HUDEP-2 (cell line): Measurements from ENCODE around the gene SPATA20.

Experiments used
- DNase-seq, 76 experiments: peaks; one replicate each; lab custom pipeline; 2025; ENCODE audit not compliant: unreplicated experiment in 76 of 76; lab: John Stamatoyannopoulos, UW

Gene SPATA20

GRCh38 chr17:50547035-50547735, at the start of gene SPATA20:
Gene SPATA20, plus strand, starts transcription at chr17:50547174. Its CDS starts 35 bp downstream, at chr17:50547209.
- peak in 73 of 76 experiments; percentile 29 to 90 (median 75) for DNase-seq

- no peak for DNase-seq
Observed at GRCh38 chr17:50498021-50498874, 48.7 kb upstream of the SPATA20 start.

- no peak for DNase-seq
Observed at GRCh38 chr17:50499270-50499669, 47.7 kb upstream of the SPATA20 start.

DNA sequence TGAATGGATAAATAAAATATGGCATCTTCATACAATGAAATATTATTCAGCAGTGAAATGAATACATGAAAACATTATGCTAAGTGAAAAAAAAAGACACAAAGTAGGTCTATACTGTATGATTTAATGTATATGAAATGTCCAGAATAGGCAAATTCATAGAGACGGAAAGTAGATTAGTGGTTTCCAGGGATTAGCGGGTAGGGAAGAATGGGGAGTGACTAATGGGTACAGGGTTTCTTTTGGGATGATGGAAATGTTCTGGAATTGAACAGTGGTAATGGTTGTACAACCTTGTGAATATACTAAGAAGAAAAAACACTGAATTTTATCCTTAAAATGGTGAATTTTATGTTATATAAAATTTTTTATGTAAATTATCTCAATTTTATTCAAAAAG, 47.3 kb upstream of the SPATA20 start:
- no peak for DNase-seq

DNA sequence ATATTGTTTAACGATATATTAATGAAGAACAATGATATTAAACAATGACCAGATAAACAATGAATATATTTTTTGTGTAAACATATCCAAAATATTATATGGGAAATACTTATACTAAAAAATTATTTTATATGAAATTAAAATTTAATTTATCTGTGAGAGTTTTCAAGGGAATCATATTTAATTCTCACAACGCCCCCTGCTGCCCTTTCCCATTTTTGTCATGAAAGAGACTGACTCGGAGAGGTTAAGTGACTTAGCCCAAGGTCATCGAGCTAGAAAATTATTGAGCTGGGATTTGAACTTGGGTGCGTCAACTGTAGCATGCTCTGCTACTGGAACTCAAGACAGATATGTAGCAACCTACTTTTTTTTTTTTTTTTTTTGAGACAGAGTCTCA, 45.9 kb upstream of the SPATA20 start:
- DNase-seq: peak in 24 of 76 experiments; percentile 2 to 37 (median 13)

DNA sequence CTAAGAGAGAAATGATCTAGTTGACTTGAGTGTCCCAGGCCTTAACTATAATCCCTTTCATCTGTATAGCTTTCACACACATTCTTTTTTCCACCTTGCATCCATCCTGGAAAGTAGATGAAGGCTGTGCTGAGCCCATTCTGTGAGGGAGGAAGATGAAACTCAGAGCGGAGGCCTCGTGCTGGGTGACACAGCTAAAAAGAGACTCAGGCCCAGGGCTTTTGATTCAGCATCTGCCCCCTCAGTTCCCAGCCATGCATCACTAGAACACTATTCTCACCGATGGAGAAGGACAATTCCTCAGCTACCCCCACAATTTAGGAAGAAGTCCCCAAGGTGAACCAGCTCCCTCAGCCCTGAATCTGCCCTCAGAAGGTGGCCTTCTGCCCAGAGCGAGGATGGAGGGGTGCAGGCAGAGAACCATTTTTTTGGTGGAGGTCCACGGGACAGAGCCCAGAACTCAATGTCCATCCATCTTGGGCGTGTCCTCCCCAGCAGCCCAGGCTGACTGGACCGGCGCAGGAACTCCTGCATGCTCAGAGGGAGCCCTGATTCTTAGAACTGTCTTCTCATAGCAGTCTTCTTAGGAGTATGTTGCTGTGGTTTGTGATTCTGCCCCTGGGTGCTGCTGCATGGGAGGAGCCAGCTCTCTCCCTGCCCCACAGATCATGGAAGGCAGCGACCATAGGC, 44.5 kb upstream of the SPATA20 start:
- no peak for DNase-seq

GRCh38 chr17:50505591-50506130, 41.3 kb upstream of the SPATA20 start:
- no peak for DNase-seq

- DNase-seq: no peak
Observed at GRCh38 chr17:50506298-50506697, 40.7 kb upstream of the SPATA20 start.

DNA sequence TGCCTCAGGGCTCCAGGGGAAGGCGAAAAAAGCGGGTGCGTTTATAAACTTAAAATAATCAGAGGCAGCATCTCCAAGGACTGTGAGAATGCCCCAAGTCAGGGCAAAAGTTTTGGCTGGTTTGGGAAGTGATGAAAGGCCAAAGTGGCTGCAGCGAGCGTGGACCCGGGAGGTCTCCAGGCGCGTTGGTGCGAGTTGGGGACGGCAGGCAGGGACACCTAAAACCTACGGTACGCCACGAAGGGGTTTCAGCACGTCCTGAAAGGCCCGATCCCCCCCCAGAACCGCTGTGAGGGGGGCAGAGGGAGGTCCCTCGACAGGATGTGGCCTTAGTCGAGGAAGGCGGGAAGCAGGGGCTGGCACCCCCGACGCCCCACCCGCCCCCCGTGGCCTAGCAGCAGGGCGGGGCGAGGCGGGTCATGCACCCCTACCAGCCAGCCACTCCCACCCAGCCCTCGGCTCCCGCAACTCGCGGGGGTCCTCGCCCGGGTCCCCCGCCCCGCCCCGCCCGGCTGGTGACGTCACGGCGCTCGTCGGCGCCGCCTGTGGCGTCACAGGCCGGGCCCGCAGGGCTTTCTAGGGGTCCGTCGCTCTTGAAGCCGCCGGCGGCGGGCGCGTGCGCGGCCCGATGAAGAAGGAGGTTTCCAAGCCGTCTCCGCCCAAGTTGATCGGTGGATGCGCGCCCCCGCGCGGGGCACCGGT, 39.0 kb upstream of the SPATA20 start, which contains the start of gene MYCBPAP:
TSS of gene MYCBPAP (plus strand) at position 569 of the 702 bp plus-strand sequence. CDS start 236 bp downstream, outside the sequence.
- DNase-seq: peak in 70 of 76 experiments; percentile 12 to 81 (median 61)

GRCh38 chr17:50508573-50509460, 38.2 kb upstream of the SPATA20 start:
- DNase-seq: no peak

DNA sequence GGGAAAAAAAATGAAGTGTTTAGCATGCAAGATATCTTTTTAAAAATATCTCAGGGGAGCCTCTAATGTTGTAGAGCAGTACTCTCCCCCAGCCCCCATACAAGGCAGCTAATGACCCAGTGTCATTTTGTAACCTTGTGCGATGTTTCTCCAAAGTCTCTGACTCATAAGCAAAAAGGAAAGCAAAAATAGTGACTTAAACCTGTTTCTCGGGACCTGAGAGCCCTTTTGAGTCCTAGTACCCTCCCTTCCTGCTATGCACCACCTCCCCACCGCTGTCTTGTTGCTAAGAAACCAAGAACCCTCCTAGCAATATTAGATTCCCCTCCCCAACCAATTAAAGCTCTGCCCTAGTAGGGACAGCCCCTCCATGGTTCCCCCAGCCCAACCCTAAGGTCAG, 35.9 kb upstream of the SPATA20 start:
- DNase-seq: no peak

GRCh38 chr17:50513495-50513894, 33.5 kb upstream of the SPATA20 start:
- DNase-seq: no peak

GRCh38 chr17:50514388-50514787, 32.6 kb upstream of the SPATA20 start:
- no peak for DNase-seq

DNA sequence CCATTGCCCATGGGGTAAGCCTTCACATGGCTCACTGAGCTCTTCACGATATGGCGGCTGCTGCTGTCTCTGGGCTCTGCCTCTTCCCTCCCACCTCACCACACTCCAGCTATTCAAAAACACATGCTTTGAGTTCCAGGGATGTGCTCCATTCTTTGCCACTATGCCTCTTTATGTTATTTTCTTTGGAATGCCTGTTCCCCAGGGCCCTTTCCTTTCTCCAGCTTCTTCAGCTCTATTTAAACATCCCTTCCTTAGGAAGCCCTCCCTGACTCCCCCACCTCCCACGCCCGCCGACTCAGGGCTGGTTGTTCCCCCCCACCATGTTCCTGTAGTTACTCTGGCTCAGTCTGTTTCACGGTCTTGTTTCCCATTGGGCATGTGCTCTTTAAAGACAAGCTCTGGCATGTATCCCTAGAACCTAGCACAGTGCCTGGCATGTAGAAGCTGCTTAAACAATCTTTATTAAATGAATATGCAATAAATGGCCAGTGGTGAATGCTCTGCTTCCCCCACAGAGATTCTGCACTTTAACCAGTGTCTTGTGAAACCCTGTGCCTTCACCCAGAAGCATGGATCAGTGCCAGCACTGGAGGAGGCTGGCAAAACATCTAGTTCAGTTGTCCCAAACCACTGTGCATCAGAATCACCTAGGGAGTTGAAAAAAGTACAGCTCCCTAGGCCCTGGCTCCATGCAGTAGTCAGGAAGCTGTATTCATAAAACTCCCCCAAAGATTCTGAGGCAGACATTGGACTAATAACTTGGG, 31.9 kb upstream of the SPATA20 start:
- peak in 3 of 76 experiments; percentile 7 to 28 (median 7) for DNase-seq

GRCh38 chr17:50517011-50517410, 30.0 kb upstream of the SPATA20 start:
- DNase-seq: no peak

DNA sequence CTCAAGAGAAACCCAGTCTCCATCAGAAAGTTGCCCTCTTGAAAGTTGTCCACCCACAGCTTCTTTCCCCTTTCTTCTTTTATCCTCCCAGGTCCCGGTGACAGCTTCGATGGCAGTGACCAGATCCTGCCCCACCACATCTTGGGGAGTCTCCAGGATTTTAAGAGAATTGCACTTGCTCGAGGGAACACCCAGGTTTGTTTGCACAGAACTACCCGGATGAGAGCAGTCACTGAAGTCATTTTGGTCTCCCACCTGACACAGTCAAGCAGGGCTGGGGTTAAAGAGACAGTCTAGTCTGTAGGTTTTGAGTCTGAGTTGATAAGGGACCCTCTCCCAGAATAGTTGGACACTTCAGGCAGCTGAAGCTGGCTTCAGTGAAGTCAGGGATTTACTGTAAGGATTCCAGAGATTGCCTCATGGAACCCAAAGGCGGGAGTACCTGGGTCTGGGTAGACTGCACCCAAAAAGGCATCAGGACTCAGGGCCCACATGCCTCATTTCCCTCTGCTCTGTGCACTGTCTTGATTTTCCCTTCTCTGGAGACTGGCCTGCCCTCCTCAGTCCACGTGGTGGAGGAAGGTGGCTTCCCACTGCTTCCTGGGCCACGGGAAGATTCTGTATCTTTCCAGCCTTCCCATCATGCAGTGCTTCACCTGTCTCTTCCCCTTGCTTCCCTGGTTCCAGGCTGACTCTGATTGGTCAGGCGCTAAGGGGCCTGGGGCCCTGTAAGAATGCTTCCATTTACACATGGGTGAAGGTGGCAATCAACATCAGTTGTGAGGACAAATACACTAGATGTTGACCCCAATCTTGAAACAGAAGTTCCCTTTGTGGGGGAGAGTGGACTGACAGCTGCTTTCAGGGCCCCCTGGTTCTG, 29.2 kb upstream of the SPATA20 start:
- no peak for DNase-seq

- no peak for DNase-seq
Observed at GRCh38 chr17:50518384-50519023, 28.5 kb upstream of the SPATA20 start.
